Loucy (cell line): ENCODE data around the gene BTNL3.

Experiments
- H2AFZ ChIP-seq: fragments of 200-600 bp; sonication (generic); 2 replicates; pipeline ENCODE4 v1.6.0; 2016; ENCODE audit warnings: antibody characterized with exemption, mild to moderate bottlenecking, low read length, moderate library complexity
- H3F3A ChIP-seq: fragments of 200-600 bp; 2 replicates; pipeline ENCODE4 v1.6.0; 2016; ENCODE audit warnings: antibody characterized with exemption, low read depth, mild to moderate bottlenecking
- H3K27me3 ChIP-seq: fragments of 200-600 bp; sonication (generic); 2 replicates; pipeline ENCODE4 v1.6.1; 2014; ENCODE audit warnings: low read length, mild to moderate bottlenecking; ENCODE audit not compliant: insufficient read depth, poor library complexity, severe bottlenecking
- H3K36me3 ChIP-seq: fragments of 200-600 bp; sonication (generic); 2 replicates; pipeline ENCODE4 v1.6.1; 2016; ENCODE audit warnings: low read length; ENCODE audit not compliant: insufficient read depth
- H3K4me1 ChIP-seq: fragments of 200-600 bp; sonication (generic); 2 replicates; pipeline ENCODE4 v1.5.1; 2014; ENCODE audit warnings: low read length, mild to moderate bottlenecking; ENCODE audit not compliant: insufficient read depth, poor library complexity, severe bottlenecking
- H3K4me2 ChIP-seq: fragments of 200-600 bp; sonication (generic); 2 replicates; pipeline ENCODE4 v1.6.0; 2014; ENCODE audit warnings: antibody characterized with exemption, low read length, low read depth, mild to moderate bottlenecking; ENCODE audit not compliant: poor library complexity, severe bottlenecking
- H3K4me3 ChIP-seq: fragments of 200-600 bp; sonication (generic); 2 replicates; pipeline ENCODE4 v1.5.1; 2014; ENCODE audit warnings: low read length, mild to moderate bottlenecking, mixed read lengths; ENCODE audit not compliant: poor library complexity, severe bottlenecking
- H3K79me2 ChIP-seq: fragments of 200-600 bp; sonication (generic); 2 replicates; pipeline ENCODE4 v1.6.1; 2014; ENCODE audit warnings: low read length; ENCODE audit not compliant: insufficient read depth
- H3K9ac ChIP-seq: fragments of 200-600 bp; sonication (generic); 2 replicates; pipeline ENCODE4 v1.6.0; 2014; ENCODE audit warnings: mild to moderate bottlenecking, low read depth, low read length, moderate library complexity; ENCODE audit not compliant: poor library complexity, severe bottlenecking
- H3K9me2 ChIP-seq: fragments of 200-600 bp; sonication (generic); replicated peaks from 2 replicates; pipeline ENCODE4 v1.6.1; 2016; ENCODE audit warnings: low read depth, low read length, mixed read lengths
- H3K9me3 ChIP-seq: fragments of 200-600 bp; sonication (generic); 2 replicates; pipeline ENCODE4 v1.6.1; 2014; ENCODE audit warnings: mild to moderate bottlenecking, antibody characterized with exemption, low read length, low read depth; ENCODE audit not compliant: insufficient read depth
- H4K20me1 ChIP-seq: fragments of 200-600 bp; sonication (generic); 2 replicates; pipeline ENCODE4 v1.6.0; 2014; ENCODE audit warnings: antibody characterized with exemption, low read length, mild to moderate bottlenecking; ENCODE audit not compliant: insufficient read depth, poor library complexity, severe bottlenecking
- EZH2phosphoT487 ChIP-seq: fragments of 200-600 bp; IDR thresholded peaks from 2 replicates; pipeline ENCODE4 v1.6.1; 2018; ENCODE audit warnings: antibody characterized with exemption, mild to moderate bottlenecking, moderate library complexity, borderline replicate concordance
- TF ChIP-seq, protein P1 (sequence below): fragments of 200-600 bp; sonication (generic); conservative IDR thresholded peaks from 2 replicates; pipeline ENCODE4 v1.5.1; 2014; ENCODE audit warnings: mild to moderate bottlenecking, antibody characterized with exemption, low read length

The BTNL3 gene

DNA sequence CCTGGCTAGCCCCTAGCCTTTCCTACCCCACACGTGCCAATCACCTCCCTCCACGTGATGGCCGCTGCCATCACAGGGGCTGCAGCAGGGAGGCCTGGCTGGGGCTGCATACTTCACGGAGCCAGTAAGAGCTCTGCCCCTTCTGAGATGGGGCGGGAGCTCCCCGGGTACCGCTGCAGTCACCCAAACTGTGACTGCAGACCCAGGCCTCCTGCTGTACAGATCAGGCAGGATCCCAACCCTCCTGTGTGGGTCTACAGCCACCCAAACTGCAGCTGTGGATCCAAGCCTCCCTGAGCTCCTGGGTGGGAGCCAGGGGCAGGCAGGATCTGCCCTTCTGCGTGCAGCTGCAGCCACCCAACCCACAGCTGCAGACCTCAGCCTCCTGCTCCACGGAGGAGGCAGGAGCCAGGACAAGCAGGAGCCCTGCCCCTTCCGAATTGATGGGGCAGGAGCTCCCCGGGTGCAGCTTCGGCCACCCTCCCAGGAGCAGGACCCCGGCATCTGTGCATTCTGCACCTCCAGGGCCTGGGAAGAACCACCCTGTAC is 48.2 kb downstream of the BTNL3 start:
- Histone ChIP-seq H3F3A (no peaks in the 10 kb centered on the region), H3K4me2 (no peak overlapping the region), H3K9me2 (no peaks in the 10 kb centered on the region), H3K79me2 (no peaks in the 10 kb centered on the region), H3K27me3 (no peaks in the 10 kb centered on the region), H4K20me1 (no peaks in the 10 kb centered on the region), H3K4me3 (no peak overlapping the region), H3K36me3 (no peaks in the 10 kb centered on the region), H3K9ac (no peak overlapping the region), H3K4me1 (no peaks in the 10 kb centered on the region), H3K9me3 (no peaks in the 10 kb centered on the region), H2AFZ (no peak overlapping the region)
- TF ChIP-seq EZH2phosphoT487: no peak
- TF ChIP-seq, protein P1, sequence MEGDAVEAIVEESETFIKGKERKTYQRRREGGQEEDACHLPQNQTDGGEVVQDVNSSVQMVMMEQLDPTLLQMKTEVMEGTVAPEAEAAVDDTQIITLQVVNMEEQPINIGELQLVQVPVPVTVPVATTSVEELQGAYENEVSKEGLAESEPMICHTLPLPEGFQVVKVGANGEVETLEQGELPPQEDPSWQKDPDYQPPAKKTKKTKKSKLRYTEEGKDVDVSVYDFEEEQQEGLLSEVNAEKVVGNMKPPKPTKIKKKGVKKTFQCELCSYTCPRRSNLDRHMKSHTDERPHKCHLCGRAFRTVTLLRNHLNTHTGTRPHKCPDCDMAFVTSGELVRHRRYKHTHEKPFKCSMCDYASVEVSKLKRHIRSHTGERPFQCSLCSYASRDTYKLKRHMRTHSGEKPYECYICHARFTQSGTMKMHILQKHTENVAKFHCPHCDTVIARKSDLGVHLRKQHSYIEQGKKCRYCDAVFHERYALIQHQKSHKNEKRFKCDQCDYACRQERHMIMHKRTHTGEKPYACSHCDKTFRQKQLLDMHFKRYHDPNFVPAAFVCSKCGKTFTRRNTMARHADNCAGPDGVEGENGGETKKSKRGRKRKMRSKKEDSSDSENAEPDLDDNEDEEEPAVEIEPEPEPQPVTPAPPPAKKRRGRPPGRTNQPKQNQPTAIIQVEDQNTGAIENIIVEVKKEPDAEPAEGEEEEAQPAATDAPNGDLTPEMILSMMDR: no peak

DNA sequence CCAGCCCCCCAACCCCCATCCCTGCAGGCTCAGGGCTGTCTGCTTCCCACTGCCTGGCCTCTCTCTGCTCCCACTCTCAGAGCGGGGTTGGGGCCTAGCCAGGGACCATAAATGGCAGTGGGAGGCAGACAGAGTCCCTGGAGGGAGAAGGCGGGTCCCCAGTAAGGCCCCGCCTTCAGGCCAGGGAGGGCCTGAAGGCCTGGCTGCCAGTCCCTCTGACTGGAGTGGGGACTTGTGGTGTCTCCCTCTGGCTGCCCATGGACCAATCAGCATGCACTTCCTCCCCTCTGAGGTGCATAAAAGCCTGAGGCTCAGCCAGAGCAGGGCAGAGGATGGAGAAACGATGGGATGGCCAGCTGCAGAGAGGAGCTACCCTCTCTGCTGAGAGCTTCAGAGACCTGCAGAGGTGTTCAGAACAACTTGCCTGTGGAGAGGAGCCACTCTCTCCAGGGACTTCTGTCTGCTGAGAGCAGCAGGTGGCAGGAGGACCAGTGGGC is 48.8 kb downstream of the BTNL3 start:
- no peak overlapping the region for H2AFZ ChIP-seq
- H3K9ac ChIP-seq: no peak overlapping the region
- H4K20me1 ChIP-seq: no peaks in the 10 kb centered on the region
- H3K27me3 ChIP-seq: no peaks in the 10 kb centered on the region
- H3K79me2 ChIP-seq: no peaks in the 10 kb centered on the region
- TF ChIP-seq EZH2phosphoT487: no peak
- TF ChIP-seq, protein P1: no peak
- H3F3A ChIP-seq: no peaks in the 10 kb centered on the region
- H3K9me3 ChIP-seq: no peaks in the 10 kb centered on the region
- H3K36me3 ChIP-seq: no peaks in the 10 kb centered on the region
- H3K4me3 ChIP-seq: no peak overlapping the region
- H3K4me1 ChIP-seq: no peaks in the 10 kb centered on the region
- H3K4me2 ChIP-seq: no peak overlapping the region
- no peaks in the 10 kb centered on the region for H3K9me2 ChIP-seq

DNA sequence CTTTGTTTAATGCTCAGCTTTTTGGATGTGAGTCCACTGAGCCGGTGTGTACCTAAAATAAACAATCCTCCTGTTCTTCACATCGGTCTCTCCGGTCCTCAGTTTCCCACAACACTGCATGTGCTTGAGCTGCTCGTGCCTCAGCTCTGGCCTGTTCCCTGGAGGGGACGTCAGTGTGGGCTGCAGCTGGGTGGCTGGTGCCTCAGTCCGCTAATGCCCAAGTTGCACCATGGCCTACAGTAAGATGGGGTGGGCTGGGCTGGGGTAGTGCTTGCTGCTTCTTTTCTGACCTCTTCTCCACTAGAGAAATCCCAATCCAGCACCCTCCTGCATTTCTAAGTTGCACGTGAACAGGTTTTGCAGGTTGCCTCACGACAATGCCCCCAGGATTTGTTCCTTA is 50.8 kb downstream of the BTNL3 start:
- Histone ChIP-seq H3K4me1 (no peaks in the 10 kb centered on the region), H3F3A (no peaks in the 10 kb centered on the region), H3K9me3 (no peaks in the 10 kb centered on the region), H3K27me3 (no peaks in the 10 kb centered on the region), H3K79me2 (no peaks in the 10 kb centered on the region), H3K36me3 (no peaks in the 10 kb centered on the region), H3K4me3 (no peak overlapping the region), H4K20me1 (no peaks in the 10 kb centered on the region), H3K4me2 (no peak overlapping the region), H2AFZ (no peak overlapping the region), H3K9me2 (no peaks in the 10 kb centered on the region), H3K9ac (no peak overlapping the region)
- TF ChIP-seq, protein P1: no peak
